ENCODE measurements around the gene FBXW5.

FBXW5 gene

GRCh38 chr9:136962163-136962562 is 17.6 kb upstream of the FBXW5 start:
- no peak for DNase-seq (ENCODE audit: low read depth in 2 of 3, low spot score in 2 of 3)

DNA sequence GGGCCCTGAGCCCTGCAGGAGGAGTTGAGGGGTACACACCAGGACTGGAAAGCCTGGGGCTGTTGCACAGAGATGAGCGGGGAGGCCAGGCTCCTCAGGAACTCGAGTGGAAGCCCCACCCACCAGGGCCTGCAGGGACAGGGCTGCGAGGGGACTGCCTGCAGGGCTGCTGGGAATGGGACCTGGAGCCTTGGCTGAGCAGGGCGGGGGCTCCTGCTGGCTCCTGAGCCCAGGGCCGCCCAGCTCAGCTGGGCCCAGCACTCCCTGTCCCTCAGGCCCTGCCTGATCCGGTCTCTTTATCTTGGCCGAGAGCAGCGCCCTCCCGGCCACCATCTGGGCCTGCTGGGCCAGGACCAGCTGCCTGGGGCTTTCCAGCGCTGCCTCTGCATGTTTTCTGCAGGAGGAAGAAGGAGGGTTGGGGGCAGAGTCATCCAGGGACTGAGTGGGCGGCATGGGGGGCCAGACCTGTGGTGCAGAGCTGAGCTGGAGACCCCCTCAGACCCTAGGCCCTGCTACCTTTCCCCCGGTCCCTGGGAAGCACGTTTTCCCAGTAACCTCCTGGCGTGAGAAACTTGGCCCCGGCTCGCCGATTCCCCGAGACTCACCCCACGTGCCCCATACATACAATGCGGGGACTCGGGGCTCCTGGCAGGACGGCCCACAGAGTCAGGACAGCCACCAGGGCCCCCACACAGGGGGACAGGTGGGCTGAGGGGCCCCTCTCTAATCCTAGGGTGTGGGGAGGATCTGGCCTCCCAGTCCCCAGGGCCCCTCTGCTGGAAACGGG is 16.9 kb upstream of the FBXW5 start:
- DNase-seq (ENCODE audit: low read depth in 2 of 3, low spot score in 2 of 3): no peak

DNA sequence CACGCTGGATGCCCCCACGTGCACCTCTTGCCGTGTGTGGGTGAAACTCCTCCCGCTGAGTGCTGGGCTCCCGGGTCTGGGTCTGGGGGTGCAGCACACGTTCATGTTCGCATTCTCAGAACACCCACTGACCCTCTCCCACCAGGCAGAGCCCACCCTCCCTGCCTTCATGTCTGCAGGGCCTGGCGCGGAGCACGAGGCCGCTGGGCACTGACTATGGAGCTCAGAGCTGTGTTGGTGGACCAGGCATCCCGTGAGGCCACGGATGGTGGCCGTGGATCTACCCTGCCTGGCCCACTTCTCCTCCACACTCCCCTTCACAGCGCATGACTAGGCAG is 16.4 kb upstream of the FBXW5 start:
- no peak for DNase-seq (ENCODE audit: low read depth in 2 of 3, low spot score in 2 of 3)

DNA sequence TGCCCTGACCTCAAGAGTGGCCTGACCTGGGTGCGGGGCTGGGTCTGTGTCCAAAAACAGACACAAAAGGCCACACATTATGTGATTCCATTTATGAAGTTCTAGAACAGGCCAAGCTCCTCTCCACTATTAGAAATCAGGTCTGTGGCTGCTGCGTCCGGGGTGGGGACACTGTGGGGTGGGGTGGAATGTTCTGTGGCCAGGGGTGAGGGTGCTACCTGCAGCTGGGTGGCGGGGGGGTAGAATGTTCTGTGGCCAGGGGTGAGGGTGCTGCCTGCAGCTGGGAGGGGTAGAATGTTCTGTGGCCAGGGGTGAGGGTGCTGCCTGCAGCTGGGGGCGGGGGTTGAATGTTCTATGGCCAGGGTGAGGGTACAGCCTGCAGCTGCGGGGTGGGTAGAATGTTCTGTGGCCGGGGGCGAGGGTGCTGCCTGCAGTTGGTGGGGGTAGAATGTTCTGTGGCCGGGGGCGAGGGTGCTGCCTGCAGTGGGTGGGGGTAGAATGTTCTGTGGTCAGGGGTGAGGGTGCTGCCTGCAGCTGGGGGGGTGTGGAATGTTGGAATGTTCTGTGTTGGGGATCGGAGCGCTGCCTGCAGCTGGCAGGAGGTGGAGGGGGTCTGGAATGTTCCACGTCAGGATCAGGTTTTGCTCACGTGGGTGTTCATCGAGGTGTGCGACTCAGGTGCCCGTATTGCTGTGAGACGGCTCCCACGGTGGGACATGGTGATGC is 15.8 kb upstream of the FBXW5 start:
- DNase-seq (ENCODE audit: low read depth in 2 of 3, low spot score in 2 of 3): no peak

DNA sequence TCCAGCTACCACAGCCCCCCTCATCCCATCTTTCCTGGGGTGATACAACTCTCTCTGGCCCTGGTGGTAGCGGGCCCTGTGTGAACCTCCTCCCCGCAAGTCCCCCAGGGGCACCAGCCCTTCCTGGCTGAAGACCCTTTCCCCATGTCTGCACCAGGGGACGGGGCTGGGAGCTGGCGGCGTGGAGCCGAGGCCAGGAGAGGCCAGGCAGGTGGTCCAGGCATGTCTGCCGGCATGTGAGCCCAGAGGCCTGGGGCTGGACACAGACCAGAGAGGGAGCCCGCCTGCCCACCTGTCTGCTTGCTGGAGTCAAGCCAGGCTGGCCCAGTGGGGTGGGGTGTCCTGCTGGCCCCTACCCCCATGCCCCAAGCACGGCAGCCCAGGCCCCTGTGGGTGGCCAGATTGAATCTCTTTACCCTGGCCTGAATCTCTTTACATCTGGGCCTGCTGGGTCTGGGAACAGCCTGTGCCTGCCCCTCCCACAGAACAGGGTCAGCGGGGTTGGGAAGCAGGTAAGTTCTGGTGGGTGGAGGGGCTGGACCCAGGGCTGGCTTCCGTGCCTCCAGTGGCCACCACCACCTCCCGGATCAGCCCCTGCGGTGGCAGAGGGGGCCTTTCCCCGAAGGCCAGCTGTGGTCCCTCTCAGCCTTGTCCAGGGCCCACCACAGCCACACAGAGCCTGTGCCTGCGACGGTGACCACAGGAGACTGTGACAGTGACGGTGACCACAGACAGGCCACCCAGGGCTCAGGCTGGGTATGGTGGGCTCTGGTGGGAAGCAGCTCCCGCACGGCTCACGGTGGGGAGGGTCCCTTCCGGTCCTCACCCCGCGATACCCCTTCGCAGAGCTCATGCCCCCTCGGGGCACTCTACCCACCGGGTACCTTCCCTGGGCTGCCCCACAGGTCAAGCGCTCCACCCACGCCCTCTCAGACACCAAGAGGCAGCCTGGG is 14.6 kb upstream of the FBXW5 start:
- no peak for DNase-seq (ENCODE audit: low read depth in 2 of 3, low spot score in 2 of 3)

DNA sequence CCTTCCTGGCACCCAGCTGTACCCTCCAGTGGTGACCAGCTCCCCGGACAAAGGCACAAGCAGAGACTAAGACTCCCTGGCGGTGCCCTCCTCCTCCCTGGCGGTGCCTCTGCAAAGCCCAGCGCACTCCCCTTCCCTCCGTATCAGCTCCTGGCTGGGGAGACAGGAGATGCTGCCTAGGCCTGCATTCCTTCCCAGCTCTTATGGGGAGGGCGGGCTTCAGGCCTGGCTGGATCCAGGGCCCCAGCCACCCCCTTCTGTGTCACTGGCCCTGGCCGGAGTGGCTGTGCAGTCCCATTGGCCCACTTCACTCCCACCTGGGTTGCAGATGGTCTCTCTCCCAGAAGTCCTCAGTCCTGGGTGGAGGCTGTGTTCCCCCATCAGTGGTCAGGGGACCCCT is 13.9 kb upstream of the FBXW5 start:
- no peak for DNase-seq (ENCODE audit: low read depth in 2 of 3, low spot score in 2 of 3)

DNA sequence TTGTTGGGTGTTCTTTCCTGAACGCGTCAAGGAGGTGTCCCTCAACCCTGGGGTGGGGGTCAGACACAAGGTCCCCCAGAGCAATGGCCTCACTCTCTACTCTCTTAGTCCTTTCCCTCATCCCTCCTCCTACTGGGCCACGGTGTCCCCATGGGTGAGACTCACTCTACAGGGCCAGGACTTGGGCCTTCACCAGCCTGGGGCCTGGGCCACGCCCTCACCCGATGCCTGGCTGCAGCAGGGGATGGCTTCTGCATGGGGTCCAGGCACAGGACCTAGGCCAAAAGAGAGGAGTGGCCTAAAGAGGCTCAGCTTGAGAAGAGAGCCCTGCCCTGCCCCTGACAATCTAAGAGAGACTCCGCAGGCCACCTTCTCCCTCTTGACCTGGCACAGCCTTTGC is 13.4 kb upstream of the FBXW5 start:
- no peak for DNase-seq (ENCODE audit: low read depth in 2 of 3, low spot score in 2 of 3)

DNA sequence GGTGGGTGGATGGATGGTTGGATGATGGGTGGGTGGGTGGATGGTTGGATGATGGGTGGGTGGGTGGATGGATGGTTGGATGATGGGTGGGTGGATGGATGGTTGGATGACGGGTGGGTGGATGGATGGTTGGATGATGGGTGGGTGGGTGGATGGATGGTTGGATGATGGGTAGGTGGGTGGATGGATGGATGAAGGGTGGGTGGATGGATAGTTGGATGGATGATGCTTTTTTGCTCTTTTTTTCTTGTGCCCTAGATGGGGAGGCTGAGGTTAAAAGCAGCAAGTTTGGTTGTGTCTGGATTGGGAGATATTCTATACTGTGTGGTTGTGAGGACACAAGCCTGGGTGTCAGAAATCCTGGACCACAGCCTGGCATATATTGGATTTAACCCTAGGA is 12.9 kb upstream of the FBXW5 start:
- no peak for DNase-seq (ENCODE audit: low read depth in 2 of 3, low spot score in 2 of 3)

DNA sequence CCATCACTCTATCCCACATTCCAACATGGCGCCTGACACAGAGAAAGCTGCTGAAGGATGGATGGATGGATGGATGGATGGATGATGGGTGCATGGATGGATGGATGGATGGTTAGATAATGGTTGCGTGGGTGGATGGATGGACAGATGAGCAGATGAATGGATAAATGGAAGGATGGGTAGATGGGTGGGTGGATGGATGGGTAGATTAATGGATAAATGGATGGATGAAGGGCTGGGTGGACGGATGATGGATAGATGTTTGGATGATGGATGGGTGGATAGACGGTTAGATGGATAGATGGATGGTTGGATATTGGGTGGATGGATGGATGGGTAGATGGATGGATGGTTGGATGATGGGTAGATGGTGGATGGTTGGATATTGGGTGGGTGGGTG is 12.1 kb upstream of the FBXW5 start:
- DNase-seq (ENCODE audit: low read depth in 2 of 3, low spot score in 2 of 3): no peak

DNA sequence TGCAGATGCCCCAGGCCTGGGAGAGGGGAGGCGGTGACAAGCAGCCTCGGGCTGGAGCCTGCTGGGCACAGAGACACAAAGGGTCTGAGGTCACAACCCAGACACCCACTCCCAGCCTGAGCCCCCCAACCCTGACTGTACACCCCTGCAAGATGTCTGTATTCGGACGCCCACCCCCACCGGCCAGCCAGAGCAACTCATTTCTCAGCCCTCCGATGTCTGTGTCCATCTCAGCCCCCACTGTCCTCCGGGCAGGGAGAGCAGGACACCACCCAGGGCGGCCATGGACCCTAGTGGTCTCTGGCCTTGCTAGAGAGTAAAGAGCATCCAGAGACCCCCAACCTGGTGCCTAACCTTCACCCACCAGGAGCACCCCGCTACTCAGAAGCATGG is 11.4 kb upstream of the FBXW5 start:
- DNase-seq (ENCODE audit: low read depth in 2 of 3, low spot score in 2 of 3): no peak

- DNase-seq (ENCODE audit: low read depth in 2 of 3, low spot score in 2 of 3): no peak
Observed at GRCh38 chr9:136955202-136955942, 10.8 kb upstream of the FBXW5 start.

GRCh38 chr9:136954270-136955083 is 9.9 kb upstream of the FBXW5 start:
- no peak for DNase-seq (ENCODE audit: low read depth in 2 of 3, low spot score in 2 of 3)

DNA sequence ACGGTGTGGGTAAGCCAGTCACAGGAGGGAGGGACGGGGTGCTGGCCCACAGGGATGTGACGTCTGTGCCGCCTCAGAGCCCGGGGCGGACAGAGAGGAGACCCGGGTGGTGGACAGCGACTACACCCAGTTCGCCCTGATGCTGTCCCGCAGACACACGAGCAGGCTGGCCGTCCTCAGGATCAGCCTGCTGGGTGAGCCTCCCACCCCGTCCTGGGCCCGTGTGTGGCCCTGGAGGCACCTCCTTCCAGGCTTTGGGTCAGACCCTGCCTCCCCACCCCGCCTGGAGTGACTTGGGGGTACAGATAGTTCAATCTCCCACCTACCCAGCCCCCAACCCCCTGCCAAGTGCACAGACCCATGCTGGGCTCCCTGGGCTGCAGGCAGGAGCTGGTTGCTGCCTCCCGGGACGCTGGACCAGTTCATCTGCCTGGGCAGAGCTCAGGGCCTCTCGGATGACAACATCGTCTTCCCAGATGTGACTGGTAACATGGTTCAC is 9.3 kb upstream of the FBXW5 start:
- no peak for DNase-seq (ENCODE audit: low read depth in 2 of 3, low spot score in 2 of 3)

GRCh38 chr9:136952876-136953770 is 8.6 kb upstream of the FBXW5 start:
- DNase-seq (ENCODE audit: low read depth in 2 of 3, low spot score in 2 of 3): no peak

GRCh38 chr9:136952321-136952850 is 7.8 kb upstream of the FBXW5 start:
- DNase-seq (ENCODE audit: low read depth in 2 of 3, low spot score in 2 of 3): no peak

GRCh38 chr9:136951541-136952320 is 7.2 kb upstream of the FBXW5 start, which contains the start of gene LCN12:
Gene LCN12, plus strand, starts transcription at chr9:136952273. Its CDS starts 55 bp downstream, at chr9:136952328.
- DNase-seq (ENCODE audit: low read depth in 2 of 3, low spot score in 2 of 3): no peak

DNA sequence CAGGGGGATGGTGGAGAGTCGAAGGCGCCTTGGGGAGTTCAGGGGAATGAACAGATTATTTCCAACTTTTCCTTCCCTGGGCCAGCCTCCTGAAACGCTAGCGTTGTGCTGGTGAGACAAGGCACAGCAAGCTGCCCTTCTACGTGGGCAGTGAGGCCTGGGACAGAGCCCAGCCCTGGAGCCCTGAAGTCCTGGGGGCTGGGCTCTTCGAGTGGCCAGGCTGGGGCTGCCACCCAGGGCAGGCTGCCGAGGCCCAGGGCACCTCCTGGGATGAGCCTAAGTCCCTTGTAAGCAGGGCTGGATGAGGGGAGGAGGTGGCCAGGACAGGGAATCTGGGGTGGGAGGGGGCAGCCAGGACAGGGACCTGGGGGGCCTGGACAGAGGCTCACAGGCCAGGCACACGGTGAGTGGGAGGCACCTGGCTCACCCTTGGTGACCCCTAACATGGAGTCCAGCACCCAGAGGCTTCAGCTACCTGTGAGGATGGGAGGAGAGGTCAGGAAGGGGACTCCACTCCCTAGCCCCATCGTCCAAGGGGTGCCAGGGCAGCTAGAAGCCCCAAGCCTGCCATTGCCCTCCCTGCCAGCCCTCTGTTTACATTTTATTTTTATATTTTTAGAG is 6.2 kb upstream of the FBXW5 start:
- DNase-seq (ENCODE audit: low read depth in 2 of 3, low spot score in 2 of 3): no peak

Data from activated CD8-positive, alpha-beta memory T cell treated with anti-CD3 and anti-CD28 coated beads for 48 hours (primary cell).